Natural killer cell (primary cell): ENCODE data around the gene CAB39. TPM values are rescaled to one million over a fixed set of nuclear protein-coding genes. Genes with fewer than 3 reads are reported as not detected.

Source experiments
- ATAC-seq, 3 donors: fragments of 150-1000 bp in 2 of 3; fragments of 200-7000 bp in 1 of 3; cut with Tn5 transposase; 1 replicate in 1 of 3; 2 replicates in 2 of 3; pipeline ENCODE4 v1.10.0; 2021; ENCODE audit warnings: mild to moderate bottlenecking in 2 of 3, moderate library complexity in 2 of 3
- DNase-seq, 2 donors: peaks; one replicate each; pipeline versions ENCODE4 v3.0.0 to v3.0.0-alpha.2; 2013 to 2021; ENCODE audit warnings: mixed read lengths in 1 of 2
- H3K27ac ChIP-seq: one replicate; pipeline ENCODE4 v1.5.1; 2013; ENCODE audit warnings: mild to moderate bottlenecking, low read length
- H3K27me3 ChIP-seq: one replicate; pipeline ENCODE4 v1.6.1; 2013; ENCODE audit warnings: low read length; ENCODE audit not compliant: control insufficient read depth, insufficient read depth
- H3K36me3 ChIP-seq: one replicate; pipeline ENCODE4 v1.6.1; 2013; ENCODE audit warnings: low read length; ENCODE audit not compliant: control insufficient read depth, insufficient read depth
- H3K4me1 ChIP-seq: one replicate; pipeline ENCODE4 v1.6.1; 2013; ENCODE audit warnings: low read length; ENCODE audit not compliant: control insufficient read depth, insufficient read depth
- H3K4me3 ChIP-seq: one replicate; pipeline ENCODE4 v1.5.1; 2013; ENCODE audit warnings: low read length
- H3K9me3 ChIP-seq: one replicate; pipeline ENCODE4 v1.6.1; 2013; ENCODE audit warnings: low read length; ENCODE audit not compliant: control insufficient read depth, insufficient read depth
- H3K27ac Mint-ChIP-seq, 2 donors: one replicate each; pipeline ENCODE4 v1.8.0; 2022; ENCODE audit warnings: mild to moderate bottlenecking in 2 of 2, mixed read lengths in 2 of 2, moderate library complexity in 1 of 2
- H3K27me3 Mint-ChIP-seq, 2 donors: one replicate each; pipeline ENCODE4 v1.8.0; 2022; ENCODE audit warnings: low read depth in 2 of 2, mixed read lengths in 2 of 2
- H3K36me3 Mint-ChIP-seq: one replicate; pipeline ENCODE4 v1.8.0; 2022; ENCODE audit warnings: mixed read lengths
- H3K4me1 Mint-ChIP-seq, 2 donors: one replicate each; pipeline ENCODE4 v1.8.0; 2022; ENCODE audit warnings: mixed read lengths in 2 of 2
- H3K4me3 Mint-ChIP-seq: one replicate; pipeline ENCODE4 v1.8.0; 2022; ENCODE audit warnings: mild to moderate bottlenecking, moderate library complexity, mixed read lengths
- H3K9me3 Mint-ChIP-seq, 2 donors: one replicate each; pipeline ENCODE4 v1.8.0; 2022; ENCODE audit warnings: mixed read lengths in 2 of 2
- WGBS: methylation state at CpG from one replicate; pipeline ENCODE4 v1.1.7; 2013; ENCODE audit warnings: missing lambda C conversion rate; ENCODE audit not compliant: insufficient coverage; 5-methylcytosine and 5-hydroxymethylcytosine counted together
- intact Hi-C: fragments of 100-400 bp; cut with micrococcal nuclease; formaldehyde crosslinking; loops from one replicate; pipeline ENCODE4 v1.14.2; 2022
- total RNA-seq, 4 donors: library from RNA; stranded (reverse); fragments of 120-200 nt in 1 of 4; gene quantifications; one replicate each; pipeline versions ENCODE4 v1.2.3 to v1.2.4, GENCODE V29; 2013 to 2022
- TF ChIP-seq, protein P1 (sequence below): fragments of 200-600 bp; IDR thresholded peaks from one replicate; pipeline ENCODE4 v1.8.0; 2022; ENCODE audit warnings: antibody characterized with exemption

The CAB39 gene
- total RNA-seq, 3 donors from 2014 or later (not counting 1 experiment from before 2014, with no cell fraction given), result 75.4 to 96.5 (median 90.5) TPM

DNA sequence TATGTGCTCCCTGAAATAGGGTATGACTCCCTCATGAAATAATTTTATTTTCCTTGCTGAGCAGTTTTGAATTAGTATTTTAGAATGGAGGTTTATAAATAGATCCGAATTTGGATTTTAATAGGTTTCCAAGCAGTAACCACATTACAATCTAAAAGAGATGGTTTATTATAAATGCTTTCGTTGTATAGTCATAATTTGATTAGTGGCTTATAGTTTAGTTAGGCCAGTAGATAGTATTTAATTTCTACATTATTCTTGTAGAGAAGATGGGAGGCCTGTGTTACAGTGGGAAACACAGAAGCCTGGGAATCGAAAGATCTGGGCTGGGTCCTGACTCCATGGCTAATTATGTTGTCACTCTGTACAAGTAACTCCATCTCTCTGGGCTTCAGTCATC, 6.7 kb downstream of the CAB39 start:
- ATAC-seq (no peak), DNase-seq (no peak)
- Mint-ChIP-seq H3K4me1 (peaks cover 71 to 73% of the 10 kb centered on the region in 2 donors), H3K36me3 (no peaks in the 10 kb centered on the region), H3K27me3 (no peaks in the 10 kb centered on the region), H3K27ac (no peak overlapping the region), H3K9me3 (no peaks in the 10 kb centered on the region), H3K4me3 (no peak overlapping the region)
- WGBS, result 86% methylated on average over 1 of the region's 3 CpGs
- TF ChIP-seq, protein P1, sequence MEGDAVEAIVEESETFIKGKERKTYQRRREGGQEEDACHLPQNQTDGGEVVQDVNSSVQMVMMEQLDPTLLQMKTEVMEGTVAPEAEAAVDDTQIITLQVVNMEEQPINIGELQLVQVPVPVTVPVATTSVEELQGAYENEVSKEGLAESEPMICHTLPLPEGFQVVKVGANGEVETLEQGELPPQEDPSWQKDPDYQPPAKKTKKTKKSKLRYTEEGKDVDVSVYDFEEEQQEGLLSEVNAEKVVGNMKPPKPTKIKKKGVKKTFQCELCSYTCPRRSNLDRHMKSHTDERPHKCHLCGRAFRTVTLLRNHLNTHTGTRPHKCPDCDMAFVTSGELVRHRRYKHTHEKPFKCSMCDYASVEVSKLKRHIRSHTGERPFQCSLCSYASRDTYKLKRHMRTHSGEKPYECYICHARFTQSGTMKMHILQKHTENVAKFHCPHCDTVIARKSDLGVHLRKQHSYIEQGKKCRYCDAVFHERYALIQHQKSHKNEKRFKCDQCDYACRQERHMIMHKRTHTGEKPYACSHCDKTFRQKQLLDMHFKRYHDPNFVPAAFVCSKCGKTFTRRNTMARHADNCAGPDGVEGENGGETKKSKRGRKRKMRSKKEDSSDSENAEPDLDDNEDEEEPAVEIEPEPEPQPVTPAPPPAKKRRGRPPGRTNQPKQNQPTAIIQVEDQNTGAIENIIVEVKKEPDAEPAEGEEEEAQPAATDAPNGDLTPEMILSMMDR, result no peak
- H3K36me3 ChIP-seq, result peaks cover 5% of the 10 kb centered on the region
- no peaks in the 10 kb centered on the region for H3K27me3 ChIP-seq
- H3K4me1 ChIP-seq, result peaks cover 46% of the 10 kb centered on the region
- intact Hi-C loops, result no loop called here
- H3K9me3 ChIP-seq, result no peaks in the 10 kb centered on the region
- H3K4me3 ChIP-seq, result no peak overlapping the region
- no peak overlapping the region for H3K27ac ChIP-seq

DNA sequence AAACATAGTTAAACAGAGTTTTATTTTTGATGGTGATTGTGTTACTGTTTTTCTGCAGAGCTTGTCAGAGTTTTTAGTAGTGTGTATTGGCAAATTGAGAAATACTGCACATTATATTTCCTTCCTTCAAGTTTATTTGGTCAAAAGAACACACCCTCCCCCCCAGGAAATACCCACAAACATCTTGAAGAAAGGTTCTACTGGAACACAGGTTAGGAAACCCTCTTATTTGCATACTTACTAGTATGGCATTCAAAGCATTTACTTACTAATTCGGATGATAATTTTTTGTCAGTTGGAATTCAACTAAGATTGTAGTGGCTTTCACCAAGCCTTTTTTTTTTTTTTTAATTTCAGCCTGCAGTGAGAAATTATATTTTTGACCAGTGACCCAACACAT, 9.1 kb downstream of the CAB39 start:
- Histone ChIP-seq H3K9me3 (no peaks in the 10 kb centered on the region), H3K27ac (no peak overlapping the region), H3K27me3 (no peaks in the 10 kb centered on the region), H3K4me3 (no peak overlapping the region), H3K36me3 (peaks cover 3% of the 10 kb centered on the region), H3K4me1 (peaks cover 35% of the 10 kb centered on the region)
- DNase-seq (peak in 1 of 2 donors; percentile 50), ATAC-seq (peak in 1 of 3 donors; percentile 24)
- Mint-ChIP-seq H3K27ac (peak overlapping the region; percentile 19 to 62), H3K36me3 (no peaks in the 10 kb centered on the region), H3K27me3 (no peaks in the 10 kb centered on the region), H3K9me3 (no peaks in the 10 kb centered on the region), H3K4me1 (peaks cover 62 to 64% of the 10 kb centered on the region in 2 donors), H3K4me3 (peak overlapping the region; percentile 47)
- WGBS, result 100% methylated on average over 1 of the region's 1 CpG
- TF ChIP-seq, protein P1, result no peak
- intact Hi-C loops, result loop anchor here (5.0 kb wide), 1 partner anchor 36 kb away; no protein-coding TSS in a partner anchor

DNA sequence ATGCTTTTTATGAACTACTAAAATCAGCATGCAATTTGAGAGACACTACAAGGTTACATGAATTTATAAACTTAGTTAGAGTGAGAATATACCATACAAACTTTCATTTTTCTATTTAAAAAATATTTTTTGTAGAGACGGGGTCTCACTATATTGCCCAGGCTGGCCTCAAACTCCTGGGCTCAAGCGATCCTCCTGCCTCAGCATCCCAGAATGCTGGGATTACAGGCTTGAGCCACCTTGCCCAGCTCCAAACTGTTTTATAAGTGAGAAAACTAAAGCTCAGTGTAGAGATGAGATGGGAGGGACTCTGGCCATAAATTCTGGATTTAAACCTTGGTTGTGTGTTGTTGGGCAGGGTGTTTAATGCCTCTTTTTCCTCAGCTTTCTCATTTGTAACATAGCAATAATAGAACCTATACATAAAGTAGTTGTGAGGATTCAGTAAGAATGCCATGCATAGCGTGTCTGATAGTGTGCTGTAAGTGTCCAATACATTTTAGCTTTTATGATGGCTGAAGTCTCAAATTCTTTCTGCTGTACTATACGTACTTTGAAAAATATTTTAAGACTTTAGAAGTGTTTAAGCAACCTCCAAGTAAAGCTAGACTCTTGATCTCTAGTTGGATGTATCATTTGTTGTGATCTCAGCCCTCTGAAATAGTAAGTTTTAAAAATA, 9.7 kb downstream of the CAB39 start:
- Mint-ChIP-seq H3K36me3 (no peaks in the 10 kb centered on the region), H3K4me3 (peak overlapping the region; percentile 43), H3K27ac (peak overlapping the region; percentile 19 to 62), H3K4me1 (peaks cover 57 to 62% of the 10 kb centered on the region in 2 donors), H3K27me3 (no peaks in the 10 kb centered on the region), H3K9me3 (no peaks in the 10 kb centered on the region)
- Histone ChIP-seq H3K27me3 (no peaks in the 10 kb centered on the region), H3K4me1 (peaks cover 31% of the 10 kb centered on the region), H3K27ac (no peak overlapping the region), H3K4me3 (no peak overlapping the region), H3K9me3 (no peaks in the 10 kb centered on the region), H3K36me3 (peaks cover 3% of the 10 kb centered on the region)
- no peak for DNase-seq
- intact Hi-C loops, result loop anchor here (5.0 kb wide), 1 partner anchor 35 kb away; no protein-coding TSS in a partner anchor
- no peak for ATAC-seq
- TF ChIP-seq, protein P1, result no peak
- WGBS, result 80% methylated on average over 4 of the region's 4 CpGs
